ENCODE data around the gene NTM.

NTM gene

GRCh38 chr11:131391176-131391575, 20.8 kb downstream of the NTM start:
- Histone ChIP-seq H3K4me1 (ENCODE audit: low read length) (no peaks in the 10 kb centered on the region), H3K79me2 (ENCODE audit: low read length) (no peaks in the 10 kb centered on the region), H3K4me2 (ENCODE audit: low read length) (no peak overlapping the region), H2AFZ (ENCODE audit: low read depth, low read length) (no peak overlapping the region), H3K9ac (ENCODE audit: low read length) (no peak overlapping the region), H3K36me3 (replicated peaks; ENCODE audit: low read depth, low read length) (no peaks in the 10 kb centered on the region), H3K9me3 (ENCODE audit: insufficient read depth, low read length) (no peaks in the 10 kb centered on the region), H3K27ac (ENCODE audit: low read length) (no peak overlapping the region), H3K4me3 (ENCODE audit: low read length) (no peak overlapping the region), H4K20me1 (ENCODE audit: insufficient read depth, low read length) (no peaks in the 10 kb centered on the region), H3K27me3 (ENCODE audit: low read depth, low read length) (peaks cover 39% of the 10 kb centered on the region)
- TF ChIP-seq EZH2phosphoT487 (IDR thresholded peaks at IDR 0.05; ENCODE audit: low read depth) (no peak), CTCF (IDR thresholded peaks at IDR 0.05; ENCODE audit: low read depth, low read length) (no peak)

DNA sequence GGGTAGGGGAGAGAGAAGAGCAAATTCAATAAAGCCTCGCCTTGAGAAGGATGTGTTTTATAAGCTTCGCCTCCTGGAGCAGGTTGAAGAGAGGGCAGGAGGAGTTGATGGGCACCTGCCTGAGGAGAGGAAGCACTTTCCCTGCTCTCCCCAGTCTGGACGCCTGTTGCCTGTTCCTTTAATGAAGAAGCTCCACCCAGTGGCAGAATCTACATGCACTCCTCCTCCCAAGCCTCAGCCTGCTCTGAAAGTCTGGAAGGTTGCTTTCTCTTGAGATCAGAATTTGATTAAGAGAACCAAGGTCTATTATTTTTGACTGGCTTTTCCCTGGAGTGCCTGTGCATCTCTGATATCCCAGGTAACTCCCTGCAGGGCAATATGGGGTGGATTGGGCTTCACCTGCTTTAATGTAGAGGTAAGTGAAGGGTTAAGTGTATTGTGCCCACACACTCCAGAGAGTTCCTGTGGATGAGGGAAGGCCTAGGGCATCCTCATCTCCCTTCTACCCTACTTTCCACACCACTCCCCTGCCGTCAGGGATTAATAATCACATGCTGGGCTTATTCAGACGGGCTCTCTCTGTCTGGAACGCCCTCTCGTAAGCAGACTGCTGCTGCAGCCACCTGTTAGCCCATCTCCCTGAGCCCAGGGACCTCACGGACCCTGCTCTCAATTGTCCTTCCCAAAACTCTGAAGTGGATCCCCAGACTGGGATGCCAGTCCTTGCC, 22.3 kb downstream of the NTM start:
- H3K4me3 ChIP-seq (ENCODE audit: low read length) = no peak overlapping the region
- H3K4me2 ChIP-seq (ENCODE audit: low read length) = no peak overlapping the region
- H3K27ac ChIP-seq (ENCODE audit: low read length) = no peak overlapping the region
- H4K20me1 ChIP-seq (ENCODE audit: insufficient read depth, low read length) = no peaks in the 10 kb centered on the region
- TF ChIP-seq CTCF (IDR thresholded peaks at IDR 0.05; ENCODE audit: low read depth, low read length) (peak; percentile 45), EZH2phosphoT487 (IDR thresholded peaks at IDR 0.05; ENCODE audit: low read depth) (no peak)
- H3K79me2 ChIP-seq (ENCODE audit: low read length) = no peaks in the 10 kb centered on the region
- no peaks in the 10 kb centered on the region for H3K36me3 ChIP-seq (replicated peaks; ENCODE audit: low read depth, low read length)
- peaks cover 38% of the 10 kb centered on the region for H3K27me3 ChIP-seq (ENCODE audit: low read depth, low read length)
- no peak overlapping the region for H3K9ac ChIP-seq (ENCODE audit: low read length)
- no peaks in the 10 kb centered on the region for H3K9me3 ChIP-seq (ENCODE audit: insufficient read depth, low read length)
- no peaks in the 10 kb centered on the region for H3K4me1 ChIP-seq (ENCODE audit: low read length)
- H2AFZ ChIP-seq (ENCODE audit: low read depth, low read length) = no peak overlapping the region

- Histone ChIP-seq H3K4me1 (ENCODE audit: low read length) (no peaks in the 10 kb centered on the region), H3K9ac (ENCODE audit: low read length) (no peak overlapping the region), H3K9me3 (ENCODE audit: insufficient read depth, low read length) (no peaks in the 10 kb centered on the region), H3K79me2 (ENCODE audit: low read length) (no peaks in the 10 kb centered on the region), H3K36me3 (replicated peaks; ENCODE audit: low read depth, low read length) (no peaks in the 10 kb centered on the region), H4K20me1 (ENCODE audit: insufficient read depth, low read length) (no peaks in the 10 kb centered on the region), H3K4me2 (ENCODE audit: low read length) (no peak overlapping the region), H3K27ac (ENCODE audit: low read length) (no peak overlapping the region), H2AFZ (ENCODE audit: low read depth, low read length) (no peak overlapping the region), H3K27me3 (ENCODE audit: low read depth, low read length) (peaks cover 33% of the 10 kb centered on the region), H3K4me3 (ENCODE audit: low read length) (no peak overlapping the region)
- no peak for TF ChIP-seq EZH2phosphoT487 (IDR thresholded peaks at IDR 0.05; ENCODE audit: low read depth)
- no peak for TF ChIP-seq CTCF (IDR thresholded peaks at IDR 0.05; ENCODE audit: low read depth, low read length)
Observed at GRCh38 chr11:131393691-131394090, 23.3 kb downstream of the NTM start.

- H3K27me3 ChIP-seq (ENCODE audit: low read depth, low read length) = peaks cover 40% of the 10 kb centered on the region
Observed at GRCh38 chr11:131397675-131398074, 27.3 kb downstream of the NTM start.

More at GRCh38 chr11:131397675-131398074, 27.3 kb downstream of the NTM start:
- Histone ChIP-seq H2AFZ (ENCODE audit: low read depth, low read length) (no peak overlapping the region), H3K4me2 (ENCODE audit: low read length) (no peak overlapping the region), H3K4me1 (ENCODE audit: low read length) (no peaks in the 10 kb centered on the region), H3K9ac (ENCODE audit: low read length) (no peak overlapping the region), H3K27ac (ENCODE audit: low read length) (no peak overlapping the region), H3K36me3 (replicated peaks; ENCODE audit: low read depth, low read length) (no peaks in the 10 kb centered on the region), H3K79me2 (ENCODE audit: low read length) (no peaks in the 10 kb centered on the region), H4K20me1 (ENCODE audit: insufficient read depth, low read length) (no peaks in the 10 kb centered on the region), H3K9me3 (ENCODE audit: insufficient read depth, low read length) (no peaks in the 10 kb centered on the region), H3K4me3 (ENCODE audit: low read length) (no peak overlapping the region)
- TF ChIP-seq EZH2phosphoT487 (IDR thresholded peaks at IDR 0.05; ENCODE audit: low read depth) (no peak), CTCF (IDR thresholded peaks at IDR 0.05; ENCODE audit: low read depth, low read length) (no peak)

Measured in OCI-LY3 (cell line).